NAMALWA (cell line): Measurements from ENCODE around the gene CRYGB.
"Not testable (repeated sequence)": the region's sequence is repeated elsewhere in the genome, so short reads cannot be mapped to it uniquely, and the experiment has no call there.

Experiments
- DNase-seq: peaks from one replicate; pipeline ENCODE4 v3.0.0-alpha.2; 2015; ENCODE audit warnings: low spot score

Gene CRYGB

GRCh38 chr2:208150094-208150493 lies 4.1 kb upstream of the CRYGB start:
- DNase-seq, result no peak

GRCh38 chr2:208148803-208149202 lies 2.8 kb upstream of the CRYGB start:
- no peak for DNase-seq

- no peak for DNase-seq
These were observed 1.8 kb upstream of the CRYGB start for GRCh38 chr2:208147759-208148158.

- DNase-seq, result no peak
These were observed 1.1 kb upstream of the CRYGB start for GRCh38 chr2:208147008-208147407.

GRCh38 chr2:208142925-208143799 lies 2.8 kb downstream of the CRYGB start:
- no peak for DNase-seq

- DNase-seq, result no peak
These were observed 3.6 kb downstream of the CRYGB start for GRCh38 chr2:208142240-208142924.

GRCh38 chr2:208139447-208139846 lies 6.5 kb downstream of the CRYGB start:
- DNase-seq, result no peak

- DNase-seq, result not testable (repeated sequence)
These were observed 7.6 kb downstream of the CRYGB start for GRCh38 chr2:208138334-208138733.

GRCh38 chr2:208136716-208137094 lies 9.3 kb downstream of the CRYGB start:
- DNase-seq, result no peak

GRCh38 chr2:208135794-208136715 lies 9.9 kb downstream of the CRYGB start:
- no peak for DNase-seq

GRCh38 chr2:208134928-208135586 lies 10.9 kb downstream of the CRYGB start:
- no peak for DNase-seq

- no peak for DNase-seq
These were observed 15.2 kb downstream of the CRYGB start for GRCh38 chr2:208130712-208131110.

- DNase-seq, result no peak
These were observed 15.9 kb downstream of the CRYGB start, which contains the start of gene CRYGC for GRCh38 chr2:208129744-208130711. Gene CRYGC (minus strand): TSS chr2:208129828. CDS start chr2:208129792, 36 bp downstream.

- DNase-seq, result no peak
These were observed 17.8 kb downstream of the CRYGB start for GRCh38 chr2:208128136-208128535.

- no peak for DNase-seq
These were observed 18.9 kb downstream of the CRYGB start for GRCh38 chr2:208127090-208127489.

GRCh38 chr2:208125251-208125650 lies 20.7 kb downstream of the CRYGB start:
- no peak for DNase-seq

GRCh38 chr2:208124013-208124715 lies 21.8 kb downstream of the CRYGB start, which contains the start of gene CRYGD:
Gene CRYGD (minus strand): TSS chr2:208124524. CDS start chr2:208124473, 51 bp downstream.
- not testable (repeated sequence) for DNase-seq

GRCh38 chr2:208122248-208122647 lies 23.7 kb downstream of the CRYGB start:
- DNase-seq, result no peak

GRCh38 chr2:208118918-208119317 lies 27.0 kb downstream of the CRYGB start:
- DNase-seq, result no peak

- DNase-seq, result not testable (repeated sequence)
These were observed 28.6 kb downstream of the CRYGB start for GRCh38 chr2:208117390-208117789.
